Frontal cortex (tissue), 4 donors: ENCODE data around the gene DCP2. TPM values are rescaled to one million over a fixed set of nuclear protein-coding genes. Genes with fewer than 3 reads are reported as not detected.
A peak's percentile ranks its signal among the peaks of the same experiment; 100 is the strongest.
"Not testable (repeated sequence)": the region's sequence is repeated elsewhere in the genome, so short reads cannot be mapped to it uniquely, and the experiment has no call there.

Experiments
- DNase-seq, 2 donors: peaks; one replicate each; pipeline ENCODE4 v3.0.0; 2012; ENCODE audit warnings: low spot score in 2 of 2
- FAIRE-seq: peaks from 2 replicates; lab custom pipeline; 2012; peaks lifted over from hg19 to GRCh38; lab: Jason Lieb, UNC
- total RNA-seq: library from RNA; depleted of rRNA; stranded (reverse); fragments of >200 nt; gene quantifications from one replicate; pipeline ENCODE4 v1.2.3, GENCODE V29; 2014
- donor health status: control.
- donor health status: control.
- donor health status: control.

DCP2 gene
- total RNA-seq, result 118 TPM

DNA sequence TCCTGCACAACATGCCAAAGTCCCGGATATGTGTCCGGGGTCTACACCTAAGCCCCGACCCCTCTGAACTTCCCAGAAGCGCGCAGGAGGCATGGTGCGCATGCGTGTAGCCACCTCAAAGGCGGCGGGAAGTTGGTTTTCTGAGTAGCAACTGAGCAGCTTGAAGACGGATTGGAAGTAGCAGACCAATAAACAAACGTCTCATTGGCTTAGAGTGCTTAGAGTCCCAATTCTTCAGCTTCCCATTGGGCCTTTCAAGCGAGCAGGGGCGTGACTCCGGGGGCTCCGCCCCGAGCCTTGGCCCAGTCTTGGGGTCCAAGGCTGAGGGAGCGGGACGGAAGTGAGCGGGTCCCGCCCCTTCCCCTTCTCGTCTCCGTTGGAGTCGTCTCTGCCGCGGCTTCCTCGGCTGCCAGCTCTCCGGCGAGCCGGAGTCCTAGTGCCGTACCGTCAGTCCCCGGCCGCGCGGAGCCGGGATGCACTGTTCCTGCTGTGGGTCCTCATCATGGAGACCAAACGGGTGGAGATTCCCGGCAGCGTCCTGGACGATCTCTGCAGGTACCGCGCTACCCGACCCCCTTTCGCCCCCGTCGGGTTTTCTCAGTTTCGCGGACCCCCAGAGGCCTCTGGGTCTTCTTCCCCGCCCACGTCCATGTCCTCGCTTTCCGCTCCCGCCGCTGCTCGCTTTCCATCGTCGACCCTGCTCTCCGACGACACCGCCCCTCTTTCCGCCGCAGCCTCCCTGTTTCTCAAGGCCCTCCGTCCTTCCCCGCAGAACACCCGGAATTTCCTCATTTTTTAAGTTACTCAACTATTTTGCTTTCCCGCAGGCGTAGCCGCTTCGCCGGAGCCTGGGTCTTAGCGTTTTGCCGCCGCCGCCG is at the start of gene DCP2:
TSS of gene DCP2 (plus strand) at position 367 of the 878 bp plus-strand sequence. CDS start at position 503, 136 bp downstream.
- DNase-seq (peak; percentile 75 to 91), FAIRE-seq (peak; percentile 33)

DNA sequence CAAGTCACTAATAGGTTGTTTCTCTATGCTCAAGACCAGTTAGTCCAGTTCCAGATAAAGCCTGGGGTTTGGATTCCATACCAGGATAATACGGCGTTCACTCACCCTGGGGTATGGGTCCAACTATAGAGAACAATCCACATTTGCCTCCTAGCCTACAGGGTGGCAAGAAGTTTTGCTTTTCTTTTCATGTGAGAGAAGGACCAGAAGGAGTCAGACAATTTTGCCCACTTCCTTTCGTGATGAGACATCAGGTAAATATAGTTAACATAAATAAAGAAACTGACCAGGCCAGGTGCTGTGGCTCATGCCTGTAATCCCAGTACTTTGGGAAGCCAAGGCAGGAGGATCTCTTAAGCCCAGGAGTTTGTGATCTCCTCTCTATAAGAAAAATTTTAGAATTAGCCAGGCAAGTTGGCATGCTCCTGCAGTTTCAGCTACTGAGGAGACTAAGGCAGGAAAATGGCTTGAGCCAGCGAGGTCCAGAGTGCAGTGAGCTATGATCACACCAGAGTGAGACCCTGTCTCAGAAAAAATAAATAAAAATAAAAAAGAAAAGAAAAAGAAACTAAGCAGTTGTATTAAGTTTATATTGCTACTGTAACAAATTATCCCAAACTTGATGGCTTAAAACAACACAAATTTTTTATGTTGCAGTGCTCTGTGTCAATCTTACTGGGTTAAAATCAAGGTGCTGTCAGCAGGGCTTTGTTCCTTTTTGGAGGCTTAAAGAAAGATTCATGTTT is 47.1 kb upstream of the DCP2 start:
- FAIRE-seq (no peak), DNase-seq (no peak)

- FAIRE-seq (no peak), DNase-seq (no peak)
Measured at GRCh38 chr5:112930082-112930344, 46.6 kb upstream of the DCP2 start.

DNA sequence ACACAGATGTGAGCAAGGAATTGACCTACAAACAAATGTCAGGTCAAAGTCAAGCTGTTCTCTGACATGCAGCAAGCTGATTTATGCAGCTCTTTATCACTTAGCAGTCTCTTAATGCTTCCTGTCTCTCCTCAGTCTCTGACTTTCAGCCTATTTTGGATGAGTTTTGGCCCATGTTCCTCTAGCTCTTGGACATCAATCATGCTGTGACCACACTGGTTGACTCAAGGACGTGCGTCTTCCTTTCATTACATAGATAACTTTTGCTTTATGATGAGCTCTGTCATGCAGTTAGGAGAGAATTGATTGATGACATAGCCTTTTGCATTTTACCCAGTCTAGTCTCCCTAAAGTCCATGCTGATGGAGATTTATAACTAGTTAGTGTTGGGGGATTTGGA is 45.1 kb upstream of the DCP2 start:
- FAIRE-seq, result no peak
- no peak for DNase-seq

DNA sequence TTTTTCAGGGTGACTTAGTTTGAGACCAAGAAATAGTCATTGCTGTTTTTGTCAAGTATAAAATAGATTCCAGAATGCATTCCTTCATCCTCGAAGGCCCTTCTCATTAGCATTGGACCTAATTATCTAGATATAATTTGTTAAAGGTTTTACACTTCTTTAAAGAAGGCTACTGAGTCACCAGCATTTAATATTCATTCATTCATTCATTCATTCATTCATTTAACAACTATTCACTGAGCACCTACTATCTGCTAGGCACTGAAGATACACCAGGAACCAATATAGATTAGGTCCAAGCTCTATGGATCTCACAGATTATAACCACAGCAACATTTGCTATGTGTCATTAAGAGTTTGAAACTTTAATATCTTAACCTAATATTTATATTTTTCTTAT is 43.5 kb upstream of the DCP2 start:
- no peak for FAIRE-seq
- DNase-seq, result no peak

DNA sequence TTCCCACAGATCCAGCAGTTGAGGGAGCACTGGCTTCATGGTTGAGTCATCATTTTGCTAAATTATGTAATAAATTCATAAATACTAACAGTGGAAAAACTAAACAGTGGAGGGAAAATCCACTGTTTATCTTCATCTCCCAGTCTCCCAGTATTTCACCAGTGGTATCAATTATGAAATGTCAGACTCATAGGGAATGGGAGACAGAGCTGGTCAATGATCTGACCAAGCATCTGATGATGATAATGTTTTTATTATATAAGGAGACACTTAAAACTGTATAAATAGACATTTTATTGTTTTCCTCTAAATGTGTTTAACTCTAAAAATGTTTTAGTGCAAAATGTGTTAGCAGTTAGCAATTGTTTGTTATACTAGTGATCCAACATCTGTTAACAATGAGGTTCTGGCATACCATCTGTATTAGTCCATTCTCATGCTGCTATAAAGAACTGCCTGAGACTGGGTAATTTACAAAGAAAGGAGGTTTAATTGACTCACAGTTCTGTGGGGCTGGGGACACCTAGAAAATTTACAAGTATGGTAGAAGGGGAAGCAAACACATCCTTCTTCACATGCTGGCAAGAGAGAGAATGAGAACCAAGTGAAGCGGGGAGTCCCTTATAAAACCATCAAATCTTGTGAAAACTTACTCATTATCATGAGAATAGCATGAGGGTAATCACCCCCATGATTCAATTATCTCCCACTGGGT is 42.8 kb upstream of the DCP2 start:
- DNase-seq (no peak), FAIRE-seq (no peak)

GRCh38 chr5:112934366-112934663 is 42.3 kb upstream of the DCP2 start:
- no peak for FAIRE-seq
- DNase-seq, result no peak

GRCh38 chr5:112935675-112936074 is 40.9 kb upstream of the DCP2 start:
- no peak for FAIRE-seq

GRCh38 chr5:112938286-112938685 is 38.3 kb upstream of the DCP2 start:
- no peak for FAIRE-seq
- no peak for DNase-seq

More at GRCh38 chr5:112935675-112936074, 40.9 kb upstream of the DCP2 start:
- no peak for DNase-seq

- DNase-seq, result no peak
- FAIRE-seq, result no peak
Measured at GRCh38 chr5:112940670-112941069, 35.9 kb upstream of the DCP2 start.

- no peak for DNase-seq
- peak; percentile 91 for FAIRE-seq
Measured at GRCh38 chr5:112948458-112948857, 28.1 kb upstream of the DCP2 start.

GRCh38 chr5:112951124-112951702 is 25.4 kb upstream of the DCP2 start:
- FAIRE-seq, result no peak
- DNase-seq, result no peak

DNA sequence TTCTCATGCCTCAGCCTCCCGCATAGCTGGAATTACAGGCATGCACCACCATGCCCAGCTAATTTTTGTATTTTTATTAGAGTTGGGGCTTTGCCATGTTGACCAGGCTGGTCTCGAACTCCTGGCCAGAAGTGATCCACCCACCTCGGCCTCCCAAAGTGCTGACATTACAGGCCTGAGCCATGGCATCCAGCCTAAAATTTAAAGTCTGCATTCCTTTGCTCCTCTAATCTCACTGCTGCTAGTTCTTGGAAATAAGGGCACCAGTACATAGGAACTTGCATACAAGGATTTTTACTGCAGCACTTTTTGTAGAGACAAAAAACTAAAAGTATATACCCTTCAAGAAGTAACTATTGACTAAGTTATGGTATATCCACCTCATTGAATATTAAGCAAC is 20.0 kb upstream of the DCP2 start:
- FAIRE-seq (no peak), DNase-seq (no peak)

DNA sequence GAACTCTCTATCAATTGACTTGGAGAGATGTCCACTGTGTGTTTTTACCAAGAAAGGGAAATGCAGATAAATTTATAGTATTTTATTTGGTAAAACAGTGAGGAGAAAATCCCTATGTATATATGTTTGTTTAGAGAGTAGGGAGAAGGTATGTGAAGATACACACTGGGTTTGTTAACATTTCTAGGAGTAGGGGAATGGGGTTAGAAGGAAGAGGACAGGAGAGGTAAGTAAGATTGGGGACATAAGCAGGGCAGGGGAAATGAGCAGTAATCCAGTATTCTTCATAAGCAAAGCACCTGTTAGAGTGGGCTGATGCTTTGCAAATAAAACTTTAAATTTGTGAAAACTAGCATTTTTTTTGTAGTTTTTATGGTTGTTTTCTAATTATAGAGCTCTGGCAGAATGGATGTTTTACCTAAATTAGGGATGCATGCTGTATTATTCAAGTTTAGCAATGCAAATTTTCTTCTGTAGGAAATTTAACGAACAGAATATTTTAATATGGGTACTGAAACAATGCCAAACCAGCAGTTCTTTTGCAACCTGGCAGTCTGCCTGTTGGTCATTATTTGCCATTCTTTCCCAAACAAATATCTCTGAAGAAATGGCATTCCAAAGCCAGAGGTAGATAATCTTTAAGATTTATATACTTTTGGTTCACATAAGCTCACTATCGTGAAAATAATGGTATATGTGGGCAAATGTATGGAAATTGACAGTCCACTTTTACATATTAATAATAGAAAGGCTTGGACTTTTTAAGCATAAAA is 19.4 kb upstream of the DCP2 start:
- FAIRE-seq (no peak), DNase-seq (no peak)

GRCh38 chr5:112958093-112959088 is 18.2 kb upstream of the DCP2 start:
- FAIRE-seq (no peak), DNase-seq (peak in 1 of 2 donors; percentile 36)

GRCh38 chr5:112959872-112960271 is 16.7 kb upstream of the DCP2 start:
- DNase-seq, FAIRE-seq: not testable (repeated sequence)

DNA sequence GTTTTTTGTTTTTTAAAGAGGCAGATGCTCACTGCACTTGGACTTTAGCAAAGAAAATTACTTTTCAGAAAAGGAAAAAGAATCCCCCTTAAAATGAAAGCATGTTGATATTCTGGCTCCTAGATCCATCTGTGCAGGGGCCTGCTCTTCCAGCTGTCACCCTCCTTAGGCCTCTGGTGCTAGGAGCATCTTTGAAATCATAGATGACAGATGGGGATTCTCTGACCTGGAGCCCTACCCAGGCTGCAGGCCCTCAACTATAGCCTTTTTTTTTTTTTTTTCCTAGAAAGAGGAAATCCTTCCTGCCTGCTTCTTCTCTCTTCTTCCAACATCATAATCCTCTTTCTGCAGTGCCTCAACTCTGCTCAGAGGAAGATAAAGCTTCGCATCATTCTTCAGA is 16.3 kb upstream of the DCP2 start:
- FAIRE-seq (no peak), DNase-seq (no peak)

DNA sequence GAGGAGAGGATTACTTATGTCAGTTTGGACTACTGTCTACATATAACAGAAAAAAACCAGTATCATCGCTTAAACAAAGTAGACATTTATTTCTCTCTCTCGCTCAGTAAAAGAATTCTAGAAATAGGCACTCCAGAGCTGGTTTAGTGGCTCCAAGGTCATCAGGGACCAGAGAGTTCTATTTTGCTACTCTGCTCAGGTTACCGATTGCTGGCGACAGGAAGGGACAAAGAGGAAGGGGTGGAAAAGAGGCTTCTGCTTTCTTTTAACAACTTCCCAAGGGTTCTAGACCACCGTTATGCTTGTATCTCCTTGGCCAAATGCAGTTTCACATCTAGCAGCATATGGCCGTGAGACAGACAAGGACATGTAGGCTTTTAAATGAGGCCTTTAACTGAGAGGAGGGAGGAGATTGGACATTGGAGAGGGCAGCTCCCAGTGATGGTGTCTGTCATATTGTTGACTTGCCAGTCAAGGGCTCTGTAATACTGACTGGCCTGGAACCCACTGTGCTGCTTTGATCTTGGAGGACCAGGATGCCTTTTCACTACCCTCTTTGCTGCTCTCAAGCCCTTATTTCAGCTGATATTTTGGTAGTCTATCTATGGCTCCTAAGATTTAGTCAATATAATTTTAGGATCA is 15.6 kb upstream of the DCP2 start:
- no peak for DNase-seq
- FAIRE-seq, result no peak
